Neural progenitor cell (in vitro differentiated cells): ENCODE data around the gene NKTR. TPM values are rescaled to one million over a fixed set of nuclear protein-coding genes. Genes with fewer than 3 reads are reported as not detected.

Experiments
- DNase-seq: peaks from one replicate; pipeline ENCODE4 v3.0.0-alpha.2; 2016; ENCODE audit warnings: low spot score
- H2AFZ ChIP-seq: fragments of 200-600 bp; sonication (generic); replicated peaks from 2 replicates; pipeline ENCODE4 v1.6.1; 2016; ENCODE audit warnings: antibody characterized with exemption
- H3F3A ChIP-seq: fragments of 200-600 bp; sonication (generic); 2 replicates; pipeline ENCODE4 v1.6.1; 2016; ENCODE audit warnings: antibody characterized with exemption, low read depth
- H3K27ac ChIP-seq: fragments of 200-600 bp; sonication (generic); 2 replicates; pipeline ENCODE4 v1.5.1; 2016; ENCODE audit warnings: mild to moderate bottlenecking
- H3K27me3 ChIP-seq: fragments of 200-600 bp; sonication (generic); 2 replicates; pipeline ENCODE4 v1.6.1; 2016; ENCODE audit warnings: mild to moderate bottlenecking, moderate library complexity
- H3K36me3 ChIP-seq: fragments of 200-600 bp; sonication (generic); 2 replicates; pipeline ENCODE4 v1.5.1; 2016
- H3K4me1 ChIP-seq: fragments of 200-600 bp; sonication (generic); 2 replicates; pipeline ENCODE4 v1.6.1; 2016; ENCODE audit warnings: mixed run types
- H3K4me2 ChIP-seq: fragments of 200-600 bp; sonication (generic); 2 replicates; pipeline ENCODE4 v1.6.1; 2016
- H3K4me3 ChIP-seq: fragments of 200-600 bp; sonication (generic); 2 replicates; pipeline ENCODE4 v1.5.1; 2016
- H3K79me2 ChIP-seq: fragments of 200-600 bp; sonication (generic); 2 replicates; pipeline ENCODE4 v1.6.1; 2016; ENCODE audit warnings: low read depth
- H3K9ac ChIP-seq: fragments of 200-600 bp; sonication (generic); 2 replicates; pipeline ENCODE4 v1.6.1; 2016
- H3K9me3 ChIP-seq: fragments of 200-600 bp; sonication (generic); 2 replicates; pipeline ENCODE4 v1.5.1; 2016; ENCODE audit warnings: low read depth
- H4K20me1 ChIP-seq: fragments of 200-600 bp; sonication (generic); 2 replicates; pipeline ENCODE4 v1.6.1; 2016; ENCODE audit warnings: low read depth
- H3K27ac Mint-ChIP-seq: 3 replicates; pipeline ENCODE4 v1.8.0; 2021; ENCODE audit warnings: mixed read lengths
- H3K27me3 Mint-ChIP-seq: 2 replicates; pipeline ENCODE4 v1.8.0; 2022; ENCODE audit warnings: low read depth, mild to moderate bottlenecking, inconsistent platforms, moderate library complexity, mixed read lengths; ENCODE audit not compliant: insufficient read depth
- H3K36me3 Mint-ChIP-seq: 3 replicates; pipeline ENCODE4 v1.8.0; 2021; ENCODE audit warnings: mixed read lengths
- H3K4me1 Mint-ChIP-seq: 3 replicates; pipeline ENCODE4 v1.8.0; 2021; ENCODE audit warnings: mixed read lengths
- H3K4me3 Mint-ChIP-seq: 3 replicates; pipeline ENCODE4 v1.8.0; 2021; ENCODE audit warnings: mild to moderate bottlenecking, moderate library complexity, mixed read lengths
- H3K9me3 Mint-ChIP-seq: 3 replicates; pipeline ENCODE4 v1.8.0; 2020; ENCODE audit warnings: mixed read lengths
- CTCF ChIP-seq: fragments of 200-600 bp; sonication (generic); IDR thresholded peaks from 2 replicates; pipeline ENCODE4 v1.5.1; 2017; ENCODE audit warnings: antibody characterized with exemption, mild to moderate bottlenecking
- EZH2 ChIP-seq: fragments of 200-600 bp; sonication (generic); IDR thresholded peaks from 2 replicates; pipeline ENCODE4 v1.6.1; 2017; ENCODE audit warnings: antibody characterized with exemption, mild to moderate bottlenecking, moderate library complexity
- EZH2phosphoT487 ChIP-seq: fragments of 200-600 bp; sonication (generic); IDR thresholded peaks from 2 replicates; pipeline ENCODE4 v1.6.1; 2017; ENCODE audit warnings: antibody characterized with exemption
- total RNA-seq: library from RNA; depleted of rRNA; stranded (reverse); fragments of >200 nt; gene quantifications from 2 replicates; pipeline ENCODE4 v1.2.3, GENCODE V29; 2015; ENCODE audit warnings: low replicate concordance

Gene NKTR
- total RNA-seq, 1 donor from 2014 or later: 190 TPM

GRCh38 chr3:42632146-42632545 is 31.7 kb downstream of the NKTR start:
- Mint-ChIP-seq H3K36me3 (peaks cover 29% of the 10 kb centered on the region), H3K27ac (no peak overlapping the region)
- no peak overlapping the region for H3K27ac ChIP-seq

GRCh38 chr3:42633544-42633943 is 33.1 kb downstream of the NKTR start:
- Mint-ChIP-seq H3K27ac (no peak overlapping the region), H3K4me1 (peaks cover 4% of the 10 kb centered on the region), H3K4me3 (no peak overlapping the region), H3K9me3 (no peaks in the 10 kb centered on the region), H3K27me3 (no peaks in the 10 kb centered on the region), H3K36me3 (peaks cover 29% of the 10 kb centered on the region)
- Histone ChIP-seq H3K9ac (no peak overlapping the region), H3K4me3 (no peak overlapping the region), H3K9me3 (no peaks in the 10 kb centered on the region), H3K36me3 (peaks cover 33% of the 10 kb centered on the region), H3K79me2 (no peaks in the 10 kb centered on the region), H2AFZ (no peak overlapping the region), H3K4me1 (peaks cover 8% of the 10 kb centered on the region), H4K20me1 (peaks cover 21% of the 10 kb centered on the region), H3K4me2 (no peak overlapping the region), H3K27me3 (no peaks in the 10 kb centered on the region), H3F3A (peaks cover 8% of the 10 kb centered on the region), H3K27ac (no peak overlapping the region)
- TF ChIP-seq EZH2 (no peak), EZH2phosphoT487 (no peak), CTCF (no peak)
- no peak for DNase-seq

More at GRCh38 chr3:42632146-42632545, 31.7 kb downstream of the NKTR start:
- H3K9ac ChIP-seq: no peak overlapping the region
- peaks cover 8% of the 10 kb centered on the region for H3K4me1 ChIP-seq
- no peaks in the 10 kb centered on the region for H3K9me3 Mint-ChIP-seq
- H3K79me2 ChIP-seq: no peaks in the 10 kb centered on the region
- no peaks in the 10 kb centered on the region for H3K9me3 ChIP-seq
- no peak overlapping the region for H3K4me3 Mint-ChIP-seq
- peaks cover 21% of the 10 kb centered on the region for H4K20me1 ChIP-seq
- peaks cover 4% of the 10 kb centered on the region for H3K4me1 Mint-ChIP-seq
- peaks cover 25% of the 10 kb centered on the region for H3K36me3 ChIP-seq
- no peak for DNase-seq
- no peak overlapping the region for H3K4me2 ChIP-seq
- H2AFZ ChIP-seq: no peak overlapping the region
- H3K4me3 ChIP-seq: no peak overlapping the region
- no peaks in the 10 kb centered on the region for H3K27me3 ChIP-seq
- TF ChIP-seq EZH2phosphoT487 (no peak), EZH2 (no peak), CTCF (no peak)
- H3F3A ChIP-seq: peaks cover 8% of the 10 kb centered on the region
- no peaks in the 10 kb centered on the region for H3K27me3 Mint-ChIP-seq

- Histone ChIP-seq H3K4me1 (peaks cover 8% of the 10 kb centered on the region), H3K79me2 (peaks cover 8% of the 10 kb centered on the region), H3K9ac (no peak overlapping the region), H3F3A (peaks cover 8% of the 10 kb centered on the region), H3K4me3 (no peak overlapping the region), H3K9me3 (no peaks in the 10 kb centered on the region), H4K20me1 (peaks cover 24% of the 10 kb centered on the region), H3K27ac (no peak overlapping the region), H2AFZ (no peak overlapping the region), H3K27me3 (no peaks in the 10 kb centered on the region), H3K4me2 (no peak overlapping the region), H3K36me3 (peaks cover 34% of the 10 kb centered on the region)
- Mint-ChIP-seq H3K4me1 (peaks cover 4% of the 10 kb centered on the region), H3K4me3 (no peak overlapping the region), H3K9me3 (no peaks in the 10 kb centered on the region), H3K27ac (no peak overlapping the region), H3K36me3 (peaks cover 32% of the 10 kb centered on the region), H3K27me3 (no peaks in the 10 kb centered on the region)
- no peak for DNase-seq
- no peak for TF ChIP-seq EZH2phosphoT487
- TF ChIP-seq EZH2: no peak
- no peak for TF ChIP-seq CTCF
Measured at GRCh38 chr3:42635111-42635510, 34.6 kb downstream of the NKTR start.
